HS-27A (cell line): ENCODE data around the gene SAE1.

Experiments
- DNase-seq: peaks from one replicate; pipeline ENCODE4 v3.0.0-alpha.2; 2012; ENCODE audit warnings: low read depth, missing footprints

The SAE1 gene

GRCh38 chr19:47106821-47107201 is 23.8 kb upstream of the SAE1 start:
- DNase-seq = no peak

- DNase-seq = no peak
Observed at GRCh38 chr19:47107202-47107952, 23.3 kb upstream of the SAE1 start.

GRCh38 chr19:47107953-47108746 is 22.5 kb upstream of the SAE1 start:
- DNase-seq = no peak

- DNase-seq = no peak
Observed at GRCh38 chr19:47109177-47109540, 21.5 kb upstream of the SAE1 start.

- no peak for DNase-seq
Observed at GRCh38 chr19:47109541-47110375, 20.9 kb upstream of the SAE1 start.

GRCh38 chr19:47110521-47111005 is 20.1 kb upstream of the SAE1 start:
- no peak for DNase-seq

GRCh38 chr19:47111006-47111621 is 19.5 kb upstream of the SAE1 start:
- DNase-seq = no peak

GRCh38 chr19:47111682-47112165 is 18.9 kb upstream of the SAE1 start:
- no peak for DNase-seq

- DNase-seq = peak; percentile 85
Observed at GRCh38 chr19:47112166-47112996, 18.3 kb upstream of the SAE1 start.

GRCh38 chr19:47112997-47113849 is 17.4 kb upstream of the SAE1 start, which contains the start of gene ZC3H4:
ZC3H4 (minus strand) TSS chr19:47113776; CDS start chr19:47112584, 1,192 bp downstream.
- DNase-seq = peak; percentile 99

- no peak for DNase-seq
Observed at GRCh38 chr19:47113850-47114651, 16.6 kb upstream of the SAE1 start.

- DNase-seq = no peak
Observed at GRCh38 chr19:47120470-47121067, 10.1 kb upstream of the SAE1 start.

- DNase-seq = peak; percentile 72
Observed at GRCh38 chr19:47122359-47123335, 8.0 kb upstream of the SAE1 start.

- no peak for DNase-seq
Observed at GRCh38 chr19:47123406-47123805, 7.2 kb upstream of the SAE1 start.

GRCh38 chr19:47124937-47125668 is 5.5 kb upstream of the SAE1 start:
- DNase-seq = peak; percentile 64

GRCh38 chr19:47125669-47125938 is 5.0 kb upstream of the SAE1 start:
- DNase-seq = no peak

GRCh38 chr19:47129579-47129978 is 1.1 kb upstream of the SAE1 start:
- DNase-seq = no peak
